Fibroblast of the aortic adventitia (primary cell): ENCODE data around the gene PPP2R1B. TPM values are rescaled to one million over a fixed set of nuclear protein-coding genes. Genes with fewer than 3 reads are reported as not detected.

ENCODE experiments used
- DNase-seq: peaks from one replicate; pipeline ENCODE4 v3.0.0-alpha.2; 2010; ENCODE audit warnings: low read depth
- H3K4me3 ChIP-seq: 2 replicates; pipeline ENCODE4 v1.5.1; 2011; ENCODE audit warnings: low read depth, mild to moderate bottlenecking, control low read depth, low read length, moderate library complexity
- CTCF ChIP-seq: IDR thresholded peaks from 2 replicates; pipeline ENCODE4 v1.5.1; 2011; ENCODE audit warnings: mild to moderate bottlenecking, low read length, control low read depth, inconsistent platforms; ENCODE audit not compliant: insufficient read depth
- total RNA-seq: library from RNA; depleted of rRNA; stranded (reverse); fragments of >200 nt; gene quantifications from 2 replicates; pipeline ENCODE4 v1.2.3, GENCODE V29; 2012; ENCODE audit warnings: low replicate concordance

The PPP2R1B gene
- total RNA-seq, 1 donor, result 27.1 TPM

DNA sequence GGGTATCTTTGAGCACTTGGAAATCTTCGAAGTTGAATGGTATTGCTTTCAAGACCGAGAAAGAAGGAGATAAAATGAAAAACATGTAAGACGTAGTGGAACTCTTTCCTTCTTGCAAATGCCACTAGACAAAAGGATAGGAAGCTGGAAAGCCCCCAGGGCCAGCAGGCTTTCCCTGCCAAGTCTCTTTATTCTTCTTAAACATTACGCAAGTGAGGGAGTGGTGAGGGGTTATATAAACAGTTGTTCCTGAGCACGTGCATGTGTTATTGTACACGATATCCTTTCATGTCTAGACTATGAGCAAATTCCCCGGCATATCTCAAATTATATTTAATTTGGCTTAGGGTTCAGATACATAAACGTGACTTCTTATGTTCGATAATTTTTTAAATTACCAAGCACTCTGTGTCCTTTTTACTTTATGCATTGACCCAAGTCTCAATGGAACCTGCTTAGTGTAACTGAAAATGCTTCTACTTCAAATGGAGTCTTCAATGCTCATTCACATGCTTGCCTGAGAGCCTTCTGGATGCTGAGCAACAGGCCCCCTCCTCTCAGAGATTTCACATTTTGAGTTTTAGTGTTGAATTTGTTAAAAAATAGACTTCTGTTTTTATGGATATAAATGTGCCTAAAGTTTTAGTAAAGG lies 59.0 kb downstream of the PPP2R1B start:
- DNase-seq, result peak; percentile 97
- no peak for TF ChIP-seq CTCF
- H3K4me3 ChIP-seq, result no peak overlapping the region

DNA sequence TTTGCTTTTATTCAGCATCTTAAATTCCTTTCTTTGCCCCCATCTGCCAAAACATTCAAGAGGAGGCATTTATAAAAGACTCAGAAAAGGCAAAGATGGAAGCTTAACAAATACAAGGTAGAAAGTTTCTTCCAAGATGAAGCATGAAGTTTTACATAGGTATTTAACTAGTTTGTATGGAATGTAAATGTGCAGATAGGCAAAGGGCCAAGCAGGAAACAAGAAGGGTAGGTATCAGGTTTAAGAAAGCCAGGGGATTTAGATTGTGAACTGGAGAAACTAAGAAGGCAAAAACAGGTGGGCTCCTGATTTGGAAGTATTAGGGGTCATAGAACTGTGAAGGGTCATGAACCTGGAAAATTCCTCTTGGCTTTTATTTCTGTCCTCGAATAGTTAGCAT lies 62.6 kb downstream of the PPP2R1B start:
- no peak overlapping the region for H3K4me3 ChIP-seq
- DNase-seq, result no peak
- TF ChIP-seq CTCF, result no peak

DNA sequence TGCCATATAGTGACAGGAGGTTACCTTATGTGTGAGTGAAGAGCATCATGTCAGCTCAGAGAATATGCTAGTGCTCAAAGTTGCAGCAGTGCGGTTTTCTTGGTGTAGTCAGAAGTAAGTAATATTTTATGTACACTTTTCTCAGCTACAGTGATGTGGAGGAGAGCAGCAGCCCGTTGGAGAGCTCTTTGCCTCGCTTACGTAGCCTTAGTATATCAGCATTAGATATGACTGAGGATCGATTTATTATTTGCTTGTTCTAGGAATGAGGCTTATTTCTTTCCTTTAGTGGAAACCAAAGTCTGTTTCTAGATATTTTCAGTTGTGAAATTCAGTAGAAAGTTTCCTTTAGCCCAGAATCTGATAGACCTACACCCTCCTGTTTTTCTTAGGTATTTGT lies 63.6 kb downstream of the PPP2R1B start:
- no peak for TF ChIP-seq CTCF
- no peak overlapping the region for H3K4me3 ChIP-seq
- no peak for DNase-seq

DNA sequence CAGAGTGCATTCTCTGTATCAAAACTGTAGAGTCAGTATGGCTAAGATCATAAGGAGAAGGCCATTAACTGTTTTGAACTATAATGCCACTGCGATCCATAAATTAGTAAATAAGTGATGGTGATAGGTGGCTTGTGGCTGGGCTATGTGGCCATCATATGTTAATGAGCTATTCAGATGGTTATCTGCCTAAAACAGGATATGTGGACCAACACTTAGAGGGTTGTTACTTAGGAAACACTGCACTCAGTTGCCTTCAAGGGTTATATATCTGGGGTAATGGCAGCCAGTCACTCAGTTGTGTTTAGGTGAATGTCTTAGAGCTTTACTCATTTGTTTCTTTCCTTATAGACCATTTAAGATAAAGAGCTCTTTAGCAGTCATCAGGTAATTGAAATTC lies 66.0 kb downstream of the PPP2R1B start:
- no peak overlapping the region for H3K4me3 ChIP-seq
- no peak for TF ChIP-seq CTCF
- DNase-seq, result no peak

DNA sequence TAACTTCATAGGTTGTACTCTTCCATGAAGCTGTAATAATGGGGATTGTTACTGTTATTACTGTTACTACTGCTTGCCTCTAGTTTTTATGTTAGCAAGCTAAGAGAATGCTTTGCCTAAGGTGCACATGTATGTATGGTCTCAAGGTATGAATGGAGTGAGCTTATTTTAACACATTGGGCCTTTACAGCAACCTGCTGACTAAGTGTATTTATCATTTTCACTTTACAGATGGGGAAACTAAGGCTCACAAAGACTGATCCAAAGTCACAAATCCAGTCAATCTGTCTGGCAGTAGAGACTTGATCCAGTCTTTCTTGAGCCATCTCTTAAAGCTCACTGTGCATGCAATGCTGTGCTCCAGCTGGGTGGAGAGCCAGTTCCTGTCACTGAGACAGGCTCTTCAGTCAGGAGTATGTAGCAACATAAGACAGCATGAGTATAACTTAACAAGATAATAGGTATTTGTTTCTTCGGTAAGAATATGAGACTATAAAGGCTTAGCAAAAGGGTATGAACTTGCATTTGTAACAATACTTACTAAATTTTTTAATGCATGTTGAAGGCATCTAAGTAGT lies 66.5 kb downstream of the PPP2R1B start:
- H3K4me3 ChIP-seq, result no peak overlapping the region
- no peak for TF ChIP-seq CTCF
- no peak for DNase-seq

GRCh38 chr11:111698852-111699559 lies 67.2 kb downstream of the PPP2R1B start:
- H3K4me3 ChIP-seq, result no peak overlapping the region
- DNase-seq, result no peak
- TF ChIP-seq CTCF, result no peak
